Measurements from ENCODE around the gene ZNRD2. TPM values are rescaled to one million over a fixed set of nuclear protein-coding genes. Genes with fewer than 3 reads are reported as not detected.

ZNRD2 gene
- total RNA-seq, 1 experiment from 2014 or later: 45.8 TPM

GRCh38 chr11:65558930-65559509 is 11.3 kb upstream of the ZNRD2 start:
- H2AFZ ChIP-seq (ENCODE audit: low read length): no peak overlapping the region

More at GRCh38 chr11:65558930-65559509, 11.3 kb upstream of the ZNRD2 start:
- Histone ChIP-seq H4K91ac (ENCODE audit: insufficient read length, low read depth, low read length) (no peak overlapping the region), H3K18ac (ENCODE audit: insufficient read length, low read depth, low read length) (no peak overlapping the region), H2BK5ac (ENCODE audit: insufficient read length, low read length) (no peak overlapping the region), H3K14ac (ENCODE audit: insufficient read depth, low read length) (peak overlapping the region; percentile 0; the same call in 1 of the 2 replicates), H4K8ac (replicated peaks; ENCODE audit: insufficient read length, low read depth, low read length) (no peak overlapping the region), H2BK120ac (ENCODE audit: low read depth, low read length, poor library complexity, severe bottlenecking) (no peak overlapping the region), H4K20me1 (ENCODE audit: control insufficient read depth, insufficient read depth, insufficient read length) (no peaks in the 10 kb centered on the region), H2BK20ac (ENCODE audit: low read depth, low read length, poor library complexity, severe bottlenecking) (no peak overlapping the region), H3K79me2 (ENCODE audit: insufficient read depth, low read length) (no peaks in the 10 kb centered on the region), H3K23ac (ENCODE audit: insufficient read length, low read depth, low read length) (no peak overlapping the region), H3K4ac (ENCODE audit: low read depth, low read length) (no peak overlapping the region), H3K56ac (ENCODE audit: insufficient read length, low read depth, low read length) (no peak overlapping the region), H3K4me1 (ENCODE audit: insufficient read depth, low read length) (peaks cover 9% of the 10 kb centered on the region; the same call in 1 of the 2 replicates), H3K27ac (ENCODE audit: insufficient read length, low read depth, low read length) (no peak overlapping the region), H4K5ac (ENCODE audit: insufficient read length, low read depth, low read length) (no peak overlapping the region), H3K27me3 (ENCODE audit: insufficient read depth, low read length) (no peaks in the 10 kb centered on the region; the same call in 1 of the 2 replicates), H3K23me2 (ENCODE audit: insufficient read length, low read depth, low read length, poor library complexity, severe bottlenecking) (no peaks in the 10 kb centered on the region), H2BK12ac (ENCODE audit: insufficient read length, low read depth, low read length) (no peak overlapping the region), H3K4me2 (ENCODE audit: insufficient read depth, insufficient read length, low read length) (peak overlapping the region; percentile 22), H3K9ac (ENCODE audit: extremely low read depth, insufficient read length, low read length) (no peak overlapping the region), H3T11ph (ENCODE audit: low read length) (no peak overlapping the region), H3K79me1 (ENCODE audit: insufficient read depth, low read depth, low read length, poor library complexity, severe bottlenecking) (no peaks in the 10 kb centered on the region), H2AK5ac (ENCODE audit: insufficient read length, low read length) (no peak overlapping the region), H2BK15ac (ENCODE audit: low read depth, low read length) (no peak overlapping the region), H3K9me3 (ENCODE audit: control insufficient read depth, low read depth, low read length) (no peaks in the 10 kb centered on the region)
- Mint-ChIP-seq H3K36me3 (ENCODE audit: insufficient read depth in 1 of 3, low read depth in 3 of 3) (no peaks in the 10 kb centered on the region), H3K27me3 (ENCODE audit: low read depth) (peaks cover 48% of the 10 kb centered on the region), H3K4me1 (peaks cover 46 to 63% of the 10 kb centered on the region in 2 experiments), H3K27ac (no peak overlapping the region), H3K9me3 (no peaks in the 10 kb centered on the region), H3K4me3 (peak overlapping the region; percentile 45 to 72; a peak in 4 of 5 replicates)
- WGBS (ENCODE audit: extremely low coverage, insufficient read length, low lambda C conversion rate): no CpG with 5 or more reads among the region's 19 CpGs
- DNase-seq: no peak
- no peak for TF ChIP-seq CTCF (conservative IDR thresholded peaks at IDR 0.05)

Measured in H9 (cell line).